BJ (cell line): Measurements from ENCODE around the gene IL4I1. TPM values are rescaled to one million over a fixed set of nuclear protein-coding genes. Genes with fewer than 3 reads are reported as not detected.

ENCODE experiments used
- CTCF ChIA-PET: fragments of 350-600 bp; formaldehyde crosslinking; extraction: SDS; loops from one replicate; lab custom pipeline; 2021; ENCODE audit warnings: antibody characterized with exemption, inconsistent platforms; lab: Yijun Ruan, JAX
- POLR2A ChIA-PET: fragments of 300-600 bp; sonication (Branson Sonifier 250); formaldehyde crosslinking; extraction: SDS; loops from one replicate; lab custom pipeline; 2021; ENCODE audit warnings: antibody characterized with exemption; lab: Charles Lee
- DNase-seq: peaks from one replicate; pipeline ENCODE4 v3.0.0-alpha.2; 2011; ENCODE audit warnings: low read depth
- H3K27me3 ChIP-seq: 2 replicates; pipeline ENCODE4 v1.6.0; 2011; ENCODE audit warnings: low read length; ENCODE audit not compliant: control insufficient read depth, insufficient read depth
- H3K36me3 ChIP-seq: 2 replicates; pipeline ENCODE4 v1.5.1; 2011; ENCODE audit warnings: low read length; ENCODE audit not compliant: control insufficient read depth, insufficient read depth
- H3K4me3 ChIP-seq: 2 replicates; pipeline ENCODE4 v1.5.1; 2011; ENCODE audit warnings: low read depth, mild to moderate bottlenecking, control low read depth, low read length
- polyA plus RNA-seq: library from polyadenylated mRNA; depleted of rRNA; stranded (reverse); fragments of >200 nt; gene quantifications from 2 replicates; pipeline ENCODE4 v1.2.3, GENCODE V29; 2011
- TF ChIP-seq, protein P1 (sequence below): IDR thresholded peaks from 2 replicates; pipeline ENCODE4 v1.5.1; 2011; ENCODE audit warnings: low read depth, mild to moderate bottlenecking, control low read depth, inconsistent platforms, low read length, moderate library complexity; ENCODE audit not compliant: insufficient read depth

Gene IL4I1
- polyA plus RNA-seq, 1 experiment = 0.12 TPM

DNA sequence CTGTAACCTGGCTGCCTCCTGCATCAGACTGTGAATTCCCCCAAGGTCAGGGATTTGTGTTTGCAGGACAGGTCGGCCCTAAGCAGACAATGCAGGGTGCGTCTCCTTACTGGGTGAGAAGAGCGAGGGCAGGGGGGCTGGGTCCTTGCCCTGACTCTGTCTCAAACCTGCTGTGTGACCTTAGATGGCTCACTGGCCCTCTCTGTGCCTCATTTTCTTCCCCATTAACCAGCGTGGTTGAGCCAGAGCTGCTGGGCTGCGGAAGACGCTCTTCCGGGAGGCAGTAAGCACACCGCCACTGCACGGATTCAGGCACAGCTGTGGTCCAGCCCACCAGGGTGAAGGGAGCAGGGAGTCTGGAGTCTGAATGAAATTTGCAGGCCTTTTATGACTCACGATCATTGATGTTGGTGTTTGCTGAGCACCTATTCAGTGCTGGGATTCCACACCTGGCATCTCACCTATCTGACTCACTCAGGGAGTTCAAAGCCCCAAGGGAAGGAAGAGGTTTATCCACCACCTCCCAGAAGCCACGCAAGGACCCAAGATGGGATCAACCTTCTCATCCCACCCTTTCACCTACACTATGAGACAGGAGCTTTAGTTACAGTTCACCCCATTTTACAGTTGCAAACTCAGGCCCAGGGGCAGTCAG lies 22.1 kb downstream of the IL4I1 start:
- TF ChIP-seq, protein P1, sequence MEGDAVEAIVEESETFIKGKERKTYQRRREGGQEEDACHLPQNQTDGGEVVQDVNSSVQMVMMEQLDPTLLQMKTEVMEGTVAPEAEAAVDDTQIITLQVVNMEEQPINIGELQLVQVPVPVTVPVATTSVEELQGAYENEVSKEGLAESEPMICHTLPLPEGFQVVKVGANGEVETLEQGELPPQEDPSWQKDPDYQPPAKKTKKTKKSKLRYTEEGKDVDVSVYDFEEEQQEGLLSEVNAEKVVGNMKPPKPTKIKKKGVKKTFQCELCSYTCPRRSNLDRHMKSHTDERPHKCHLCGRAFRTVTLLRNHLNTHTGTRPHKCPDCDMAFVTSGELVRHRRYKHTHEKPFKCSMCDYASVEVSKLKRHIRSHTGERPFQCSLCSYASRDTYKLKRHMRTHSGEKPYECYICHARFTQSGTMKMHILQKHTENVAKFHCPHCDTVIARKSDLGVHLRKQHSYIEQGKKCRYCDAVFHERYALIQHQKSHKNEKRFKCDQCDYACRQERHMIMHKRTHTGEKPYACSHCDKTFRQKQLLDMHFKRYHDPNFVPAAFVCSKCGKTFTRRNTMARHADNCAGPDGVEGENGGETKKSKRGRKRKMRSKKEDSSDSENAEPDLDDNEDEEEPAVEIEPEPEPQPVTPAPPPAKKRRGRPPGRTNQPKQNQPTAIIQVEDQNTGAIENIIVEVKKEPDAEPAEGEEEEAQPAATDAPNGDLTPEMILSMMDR = no peak
- Histone ChIP-seq H3K36me3 (peaks cover 5% of the 10 kb centered on the region), H3K27me3 (no peaks in the 10 kb centered on the region), H3K4me3 (no peak overlapping the region)
- DNase-seq = no peak
- ChIA-PET POLR2A (no interaction called here), CTCF (no interaction called here)

DNA sequence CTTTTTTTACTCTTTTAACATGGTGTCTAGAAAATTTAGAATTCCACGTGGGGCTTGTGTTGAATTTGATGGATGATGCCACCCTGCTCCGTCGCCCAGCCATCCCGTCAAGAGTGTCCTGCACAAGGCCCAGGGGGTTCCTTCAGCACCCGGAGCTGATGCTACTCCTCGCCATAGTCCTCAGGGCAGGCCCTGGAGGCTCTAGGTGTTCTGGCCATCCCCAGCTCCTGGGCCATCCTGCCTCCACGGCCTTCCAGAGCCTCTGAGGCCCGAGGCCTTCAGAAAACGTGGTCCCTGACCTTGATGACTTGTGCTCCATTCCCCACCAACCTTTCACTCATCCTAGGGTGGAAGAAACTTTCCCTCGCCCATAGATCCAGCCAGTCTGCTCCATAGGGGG lies 22.9 kb downstream of the IL4I1 start:
- Histone ChIP-seq H3K27me3 (no peaks in the 10 kb centered on the region), H3K4me3 (no peak overlapping the region), H3K36me3 (peaks cover 3% of the 10 kb centered on the region; the same call in 1 of the 2 replicates)
- CTCF ChIA-PET = no interaction called here
- no peak for DNase-seq
- POLR2A ChIA-PET = no interaction called here
- TF ChIP-seq, protein P1 = no peak

DNA sequence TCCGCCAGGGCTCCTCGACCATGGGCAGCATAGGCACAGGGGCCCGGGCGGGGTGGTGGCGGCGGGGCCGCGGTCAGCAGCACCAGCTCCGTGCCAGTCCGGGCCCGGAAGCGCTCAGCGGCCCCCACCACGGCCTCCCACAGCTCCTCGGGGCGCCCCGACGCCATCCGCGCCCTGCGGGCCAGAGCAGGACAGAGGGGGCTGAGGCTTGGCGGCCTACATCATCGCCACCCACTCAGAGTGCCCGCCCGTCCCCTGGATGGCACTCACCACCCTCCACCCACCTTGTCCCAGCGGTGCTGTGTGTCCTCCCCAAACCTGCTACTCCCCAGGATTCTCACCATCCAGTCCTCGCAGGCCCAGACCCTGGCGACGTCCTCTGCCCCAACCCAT lies 23.6 kb downstream of the IL4I1 start:
- TF ChIP-seq, protein P1 = no peak
- Histone ChIP-seq H3K36me3 (peaks cover 3% of the 10 kb centered on the region; the same call in 1 of the 2 replicates), H3K4me3 (no peak overlapping the region), H3K27me3 (no peaks in the 10 kb centered on the region)
- CTCF ChIA-PET = no interaction called here
- POLR2A ChIA-PET = no interaction called here
- no peak for DNase-seq

DNA sequence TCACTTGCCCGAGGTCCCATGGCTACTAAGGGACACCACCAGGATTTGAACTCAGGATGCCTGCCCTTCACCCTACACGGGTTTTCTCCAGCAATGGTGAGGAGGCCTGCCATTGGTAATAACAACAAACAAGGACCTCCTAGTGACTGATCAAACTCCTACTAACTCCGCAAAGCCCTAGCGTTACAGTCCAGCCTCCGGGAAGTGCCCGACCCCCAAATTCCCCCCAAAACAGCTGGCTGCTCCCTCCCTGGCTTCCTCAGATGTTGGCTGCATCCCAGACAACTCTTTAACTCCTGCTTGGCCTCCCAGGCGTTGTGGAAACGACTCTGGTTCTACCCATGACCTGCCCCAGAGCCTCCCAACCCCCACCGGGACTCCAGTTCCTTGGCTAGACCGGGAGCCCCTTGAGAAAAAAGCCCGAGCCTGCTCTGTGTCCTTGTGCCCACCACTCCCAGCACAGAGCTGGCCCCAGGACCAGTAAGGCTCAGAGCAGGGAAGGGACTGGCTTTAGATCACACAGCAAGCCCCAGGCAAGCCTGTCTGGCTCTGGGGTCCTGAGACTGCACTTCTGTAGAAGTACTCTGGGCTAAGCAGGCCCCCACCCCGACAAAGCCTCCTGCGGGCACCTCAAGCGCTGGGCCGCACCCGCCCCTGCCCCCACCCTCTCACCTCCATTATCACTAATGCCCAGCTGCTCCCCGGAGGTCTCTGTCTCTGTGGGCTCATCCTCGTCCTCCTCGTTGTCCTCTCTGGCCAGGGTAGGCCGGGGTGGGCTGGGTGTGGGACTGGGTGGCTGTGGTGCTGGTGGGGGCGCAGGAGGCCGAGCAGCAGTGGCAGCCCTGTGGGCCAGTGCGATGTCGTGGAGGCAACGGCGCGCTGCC lies 24.2 kb downstream of the IL4I1 start:
- H3K36me3 ChIP-seq = peaks cover 3% of the 10 kb centered on the region; the same call in 1 of the 2 replicates
- ChIA-PET POLR2A (no interaction called here), CTCF (no interaction called here)

More for the DNA sequence above, 24.2 kb downstream of the IL4I1 start:
- TF ChIP-seq, protein P1 = no peak
- no peak for DNase-seq
- Histone ChIP-seq H3K27me3 (no peaks in the 10 kb centered on the region), H3K4me3 (no peak overlapping the region)
